HCT116 (cell line): ENCODE results near the gene QPCT.

Experiments used
- ELF1 ChIP-seq: IDR thresholded peaks from 2 replicates; pipeline ENCODE4 v1.6.1; 2012; ENCODE audit warnings: low read depth, borderline replicate concordance
- EZH2phosphoT487 ChIP-seq: fragments of 200-600 bp; IDR thresholded peaks from 2 replicates; pipeline ENCODE4 v1.6.1; 2018; ENCODE audit warnings: antibody characterized with exemption, borderline replicate concordance
- JUND ChIP-seq: IDR thresholded peaks from 2 replicates; pipeline ENCODE4 v1.6.1; 2012
- POLR2A ChIP-seq: IDR thresholded peaks from 2 replicates; pipeline ENCODE4 v1.7.0; 2011; ENCODE audit warnings: borderline replicate concordance; ENCODE audit not compliant: insufficient read depth, insufficient read length; ENCODE audit errors: extremely low read depth
- POLR2AphosphoS5 ChIP-seq: IDR thresholded peaks from 2 replicates; pipeline ENCODE4 v1.6.1; 2011; ENCODE audit warnings: mild to moderate bottlenecking, low read depth, low read length, moderate library complexity
- TCF7L2 ChIP-seq: IDR thresholded peaks from 2 replicates; pipeline ENCODE4 v1.7.0; 2011; ENCODE audit warnings: borderline replicate concordance, inconsistent platforms; ENCODE audit not compliant: insufficient read depth, insufficient read length; ENCODE audit errors: extremely low read depth
- YY1 ChIP-seq: IDR thresholded peaks from 2 replicates; pipeline ENCODE4 v1.6.1; 2011; ENCODE audit warnings: low read length, low read depth, moderate library complexity, mild to moderate bottlenecking; ENCODE audit not compliant: insufficient replicate concordance; ENCODE audit errors: extremely low read depth
- ZFX ChIP-seq: fragments of 450-650 bp; IDR thresholded peaks from 2 replicates; pipeline ENCODE4 v1.6.1; 2017
- ZNF274 ChIP-seq: fragments of 200-500 bp; sonication (Bioruptor generic); IDR thresholded peaks from 2 replicates; pipeline ENCODE4 v1.6.1; 2014; ENCODE audit warnings: mild to moderate bottlenecking, low read depth, low read length, inconsistent platforms
- TF ChIP-seq, protein P1 (sequence below), 3 experiments: fragments of 200-600 bp in 1 of 3; sonication (generic) in 1 of 3; IDR thresholded peaks in 2 of 3; conservative IDR thresholded peaks in 1 of 3; 2 replicates each; pipeline ENCODE4 v1.5.1; 2012 to 2017; ENCODE audit warnings: low read depth in 2 of 3, low read length in 2 of 3, antibody characterized with exemption in 1 of 3, borderline replicate concordance in 1 of 3, control low read depth in 1 of 3, mild to moderate bottlenecking in 1 of 3, mixed read lengths in 1 of 3, mixed run types in 1 of 3, moderate library complexity in 1 of 3; ENCODE audit not compliant: insufficient read depth in 1 of 3
- TF ChIP-seq, protein P2 (sequence below): IDR thresholded peaks from 2 replicates; pipeline ENCODE4 v1.6.1; 2012; ENCODE audit warnings: low read depth
- TF ChIP-seq, protein P3 (sequence below): IDR thresholded peaks from 2 replicates; pipeline ENCODE4 v1.6.1; 2012

DNA sequence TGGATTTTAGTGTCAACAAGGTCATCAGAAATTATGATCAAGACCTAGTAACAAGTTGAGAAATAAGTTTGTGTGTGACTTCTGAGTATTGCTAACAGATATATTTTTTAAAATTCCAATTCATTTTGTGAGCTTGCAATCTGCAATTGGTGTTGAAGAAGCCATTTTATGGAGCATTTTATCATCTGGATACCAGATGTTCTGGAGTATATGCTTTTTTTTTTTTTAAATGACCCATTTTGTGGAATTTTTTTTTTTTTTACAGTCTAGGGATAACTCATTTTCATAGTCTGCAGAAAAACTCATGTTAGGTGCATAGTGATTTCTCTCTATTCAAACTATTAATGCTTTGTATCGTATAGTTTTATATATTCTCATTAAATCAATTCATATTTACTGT lies 12.6 kb downstream of the QPCT start:
- TF ChIP-seq POLR2AphosphoS5 (no peak), ZNF274 (no peak), JUND (no peak), ZFX (no peak), EZH2phosphoT487 (no peak), POLR2A (no peak), ELF1 (no peak), TCF7L2 (no peak), YY1 (no peak)
- TF ChIP-seq, protein P1, sequence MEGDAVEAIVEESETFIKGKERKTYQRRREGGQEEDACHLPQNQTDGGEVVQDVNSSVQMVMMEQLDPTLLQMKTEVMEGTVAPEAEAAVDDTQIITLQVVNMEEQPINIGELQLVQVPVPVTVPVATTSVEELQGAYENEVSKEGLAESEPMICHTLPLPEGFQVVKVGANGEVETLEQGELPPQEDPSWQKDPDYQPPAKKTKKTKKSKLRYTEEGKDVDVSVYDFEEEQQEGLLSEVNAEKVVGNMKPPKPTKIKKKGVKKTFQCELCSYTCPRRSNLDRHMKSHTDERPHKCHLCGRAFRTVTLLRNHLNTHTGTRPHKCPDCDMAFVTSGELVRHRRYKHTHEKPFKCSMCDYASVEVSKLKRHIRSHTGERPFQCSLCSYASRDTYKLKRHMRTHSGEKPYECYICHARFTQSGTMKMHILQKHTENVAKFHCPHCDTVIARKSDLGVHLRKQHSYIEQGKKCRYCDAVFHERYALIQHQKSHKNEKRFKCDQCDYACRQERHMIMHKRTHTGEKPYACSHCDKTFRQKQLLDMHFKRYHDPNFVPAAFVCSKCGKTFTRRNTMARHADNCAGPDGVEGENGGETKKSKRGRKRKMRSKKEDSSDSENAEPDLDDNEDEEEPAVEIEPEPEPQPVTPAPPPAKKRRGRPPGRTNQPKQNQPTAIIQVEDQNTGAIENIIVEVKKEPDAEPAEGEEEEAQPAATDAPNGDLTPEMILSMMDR (IDR thresholded peaks at IDR 0.05 in 2 of 3, conservative IDR thresholded peaks at IDR 0.05 in 1 of 3; ENCODE audit: borderline replicate concordance in 1 of 3, insufficient read depth in 1 of 3, low read depth in 2 of 3, low read length in 2 of 3), result no peak
- TF ChIP-seq, protein P2, sequence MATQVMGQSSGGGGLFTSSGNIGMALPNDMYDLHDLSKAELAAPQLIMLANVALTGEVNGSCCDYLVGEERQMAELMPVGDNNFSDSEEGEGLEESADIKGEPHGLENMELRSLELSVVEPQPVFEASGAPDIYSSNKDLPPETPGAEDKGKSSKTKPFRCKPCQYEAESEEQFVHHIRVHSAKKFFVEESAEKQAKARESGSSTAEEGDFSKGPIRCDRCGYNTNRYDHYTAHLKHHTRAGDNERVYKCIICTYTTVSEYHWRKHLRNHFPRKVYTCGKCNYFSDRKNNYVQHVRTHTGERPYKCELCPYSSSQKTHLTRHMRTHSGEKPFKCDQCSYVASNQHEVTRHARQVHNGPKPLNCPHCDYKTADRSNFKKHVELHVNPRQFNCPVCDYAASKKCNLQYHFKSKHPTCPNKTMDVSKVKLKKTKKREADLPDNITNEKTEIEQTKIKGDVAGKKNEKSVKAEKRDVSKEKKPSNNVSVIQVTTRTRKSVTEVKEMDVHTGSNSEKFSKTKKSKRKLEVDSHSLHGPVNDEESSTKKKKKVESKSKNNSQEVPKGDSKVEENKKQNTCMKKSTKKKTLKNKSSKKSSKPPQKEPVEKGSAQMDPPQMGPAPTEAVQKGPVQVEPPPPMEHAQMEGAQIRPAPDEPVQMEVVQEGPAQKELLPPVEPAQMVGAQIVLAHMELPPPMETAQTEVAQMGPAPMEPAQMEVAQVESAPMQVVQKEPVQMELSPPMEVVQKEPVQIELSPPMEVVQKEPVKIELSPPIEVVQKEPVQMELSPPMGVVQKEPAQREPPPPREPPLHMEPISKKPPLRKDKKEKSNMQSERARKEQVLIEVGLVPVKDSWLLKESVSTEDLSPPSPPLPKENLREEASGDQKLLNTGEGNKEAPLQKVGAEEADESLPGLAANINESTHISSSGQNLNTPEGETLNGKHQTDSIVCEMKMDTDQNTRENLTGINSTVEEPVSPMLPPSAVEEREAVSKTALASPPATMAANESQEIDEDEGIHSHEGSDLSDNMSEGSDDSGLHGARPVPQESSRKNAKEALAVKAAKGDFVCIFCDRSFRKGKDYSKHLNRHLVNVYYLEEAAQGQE, result no peak
- TF ChIP-seq, protein P3, sequence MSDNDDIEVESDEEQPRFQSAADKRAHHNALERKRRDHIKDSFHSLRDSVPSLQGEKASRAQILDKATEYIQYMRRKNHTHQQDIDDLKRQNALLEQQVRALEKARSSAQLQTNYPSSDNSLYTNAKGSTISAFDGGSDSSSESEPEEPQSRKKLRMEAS, result no peak
